ENCODE results near the gene MEX3C.

GRCh38 chr18:51193621-51194287, 3.7 kb downstream of the MEX3C start:
- TF ChIP-seq, protein P1, sequence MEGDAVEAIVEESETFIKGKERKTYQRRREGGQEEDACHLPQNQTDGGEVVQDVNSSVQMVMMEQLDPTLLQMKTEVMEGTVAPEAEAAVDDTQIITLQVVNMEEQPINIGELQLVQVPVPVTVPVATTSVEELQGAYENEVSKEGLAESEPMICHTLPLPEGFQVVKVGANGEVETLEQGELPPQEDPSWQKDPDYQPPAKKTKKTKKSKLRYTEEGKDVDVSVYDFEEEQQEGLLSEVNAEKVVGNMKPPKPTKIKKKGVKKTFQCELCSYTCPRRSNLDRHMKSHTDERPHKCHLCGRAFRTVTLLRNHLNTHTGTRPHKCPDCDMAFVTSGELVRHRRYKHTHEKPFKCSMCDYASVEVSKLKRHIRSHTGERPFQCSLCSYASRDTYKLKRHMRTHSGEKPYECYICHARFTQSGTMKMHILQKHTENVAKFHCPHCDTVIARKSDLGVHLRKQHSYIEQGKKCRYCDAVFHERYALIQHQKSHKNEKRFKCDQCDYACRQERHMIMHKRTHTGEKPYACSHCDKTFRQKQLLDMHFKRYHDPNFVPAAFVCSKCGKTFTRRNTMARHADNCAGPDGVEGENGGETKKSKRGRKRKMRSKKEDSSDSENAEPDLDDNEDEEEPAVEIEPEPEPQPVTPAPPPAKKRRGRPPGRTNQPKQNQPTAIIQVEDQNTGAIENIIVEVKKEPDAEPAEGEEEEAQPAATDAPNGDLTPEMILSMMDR (conservative IDR thresholded peaks at IDR 0.05): no peak
- no peak for TF ChIP-seq ZFX (IDR thresholded peaks at IDR 0.05)
